GM23338 (cell line): ENCODE results near the gene TPX2. TPM values are rescaled to one million over a fixed set of nuclear protein-coding genes. Genes with fewer than 3 reads are reported as not detected.

Experiments used
- ATAC-seq: fragments of 200-7000 bp; cut with Tn5 transposase; 3 replicates; pipeline ENCODE4 v1.9.1; 2020
- DNase-seq: peaks from one replicate; pipeline ENCODE4 v3.0.0-alpha.2; 2015; ENCODE audit warnings: low spot score
- H2AFZ ChIP-seq: fragments of 200-600 bp; sonication (generic); 2 replicates; pipeline ENCODE4 v1.8.0; 2016; ENCODE audit warnings: antibody characterized with exemption, mild to moderate bottlenecking, moderate library complexity
- H3F3A ChIP-seq: fragments of 200-600 bp; sonication (generic); replicated peaks from 2 replicates; pipeline ENCODE4 v1.8.0; 2017; ENCODE audit warnings: antibody characterized with exemption, mixed run types, low read depth
- H3K27ac ChIP-seq: fragments of 200-600 bp; sonication (generic); 2 replicates; pipeline ENCODE4 v1.6.1; 2016; ENCODE audit warnings: low read depth
- H3K27me3 ChIP-seq: fragments of 200-600 bp; sonication (generic); 2 replicates; pipeline ENCODE4 v1.8.0; 2016; ENCODE audit warnings: mild to moderate bottlenecking, mixed run types, moderate library complexity; ENCODE audit not compliant: insufficient read depth
- H3K36me3 ChIP-seq: fragments of 200-600 bp; sonication (generic); 2 replicates; pipeline ENCODE4 v1.8.0; 2016; ENCODE audit warnings: mild to moderate bottlenecking; ENCODE audit not compliant: insufficient read depth
- H3K4me1 ChIP-seq: fragments of 200-600 bp; sonication (generic); 2 replicates; pipeline ENCODE4 v1.8.0; 2016; ENCODE audit warnings: mild to moderate bottlenecking, moderate library complexity; ENCODE audit not compliant: insufficient read depth
- H3K4me2 ChIP-seq: fragments of 200-600 bp; sonication (generic); 2 replicates; pipeline ENCODE4 v1.7.1; 2017; ENCODE audit warnings: mixed run types
- H3K4me3 ChIP-seq: fragments of 200-600 bp; sonication (generic); 2 replicates; pipeline ENCODE4 v1.6.1; 2016; ENCODE audit warnings: mixed run types
- H3K79me2 ChIP-seq: fragments of 200-600 bp; sonication (generic); replicated peaks from 2 replicates; pipeline ENCODE4 v1.8.0; 2017; ENCODE audit warnings: mild to moderate bottlenecking; ENCODE audit not compliant: insufficient read depth
- H3K9me2 ChIP-seq: fragments of 200-600 bp; sonication (generic); 2 replicates; pipeline ENCODE4 v1.8.0; 2017; ENCODE audit not compliant: insufficient read depth
- H4K20me1 ChIP-seq: fragments of 200-600 bp; sonication (generic); replicated peaks from 2 replicates; pipeline ENCODE4 v1.8.0; 2017; ENCODE audit warnings: mild to moderate bottlenecking; ENCODE audit not compliant: insufficient read depth
- H3K27ac Mint-ChIP-seq: 2 replicates; pipeline ENCODE4 v1.8.0; 2020; ENCODE audit warnings: inconsistent platforms, mild to moderate bottlenecking, moderate library complexity, mixed read lengths
- H3K27me3 Mint-ChIP-seq: 3 replicates; pipeline ENCODE4 v1.8.0; 2022; ENCODE audit warnings: low read depth, mild to moderate bottlenecking, moderate library complexity, mixed read lengths, inconsistent platforms; ENCODE audit not compliant: insufficient read depth, poor library complexity
- H3K36me3 Mint-ChIP-seq: 3 replicates; pipeline ENCODE4 v1.8.0; 2021; ENCODE audit warnings: low read depth, mild to moderate bottlenecking, inconsistent platforms, moderate library complexity, mixed read lengths
- H3K4me1 Mint-ChIP-seq: 3 replicates; pipeline ENCODE4 v1.8.0; 2020; ENCODE audit warnings: mild to moderate bottlenecking, inconsistent platforms, mixed read lengths
- H3K4me3 Mint-ChIP-seq: 3 replicates; pipeline ENCODE4 v1.8.0; 2021; ENCODE audit warnings: moderate library complexity, mild to moderate bottlenecking, inconsistent platforms, mixed read lengths
- H3K9me3 Mint-ChIP-seq: 3 replicates; pipeline ENCODE4 v1.8.0; 2020; ENCODE audit warnings: moderate library complexity, mild to moderate bottlenecking, inconsistent platforms, mixed read lengths
- polyA plus RNA-seq: library from polyadenylated mRNA; unstranded; fragments of >200 nt; fragmentation: Nextera tagmentation; extraction: Ambion mirVana; gene quantifications from 2 replicates; pipeline ENCODE4 v1.2.1, GENCODE V29; 2016
- total RNA-seq: library from RNA; depleted of rRNA; stranded (reverse); fragments of >200 nt; shearing (Covaris generic); gene quantifications from 2 replicates; pipeline ENCODE4 v1.2.3, GENCODE V29; 2014
- TF ChIP-seq, protein P1 (sequence below): fragments of 250-450 bp; sonication (Bioruptor Pico); IDR thresholded peaks from 2 replicates; pipeline ENCODE4 v1.5.0; 2020; ENCODE audit warnings: mild to moderate bottlenecking, moderate library complexity
- TF ChIP-seq, protein P2 (sequence below): IDR thresholded peaks from 2 replicates; pipeline ENCODE4 v1.6.1; 2016; ENCODE audit warnings: antibody characterized with exemption

The TPX2 gene
- total and polyA plus RNA-seq, 2 experiments from 2014 or later, result 101 to 159 TPM

DNA sequence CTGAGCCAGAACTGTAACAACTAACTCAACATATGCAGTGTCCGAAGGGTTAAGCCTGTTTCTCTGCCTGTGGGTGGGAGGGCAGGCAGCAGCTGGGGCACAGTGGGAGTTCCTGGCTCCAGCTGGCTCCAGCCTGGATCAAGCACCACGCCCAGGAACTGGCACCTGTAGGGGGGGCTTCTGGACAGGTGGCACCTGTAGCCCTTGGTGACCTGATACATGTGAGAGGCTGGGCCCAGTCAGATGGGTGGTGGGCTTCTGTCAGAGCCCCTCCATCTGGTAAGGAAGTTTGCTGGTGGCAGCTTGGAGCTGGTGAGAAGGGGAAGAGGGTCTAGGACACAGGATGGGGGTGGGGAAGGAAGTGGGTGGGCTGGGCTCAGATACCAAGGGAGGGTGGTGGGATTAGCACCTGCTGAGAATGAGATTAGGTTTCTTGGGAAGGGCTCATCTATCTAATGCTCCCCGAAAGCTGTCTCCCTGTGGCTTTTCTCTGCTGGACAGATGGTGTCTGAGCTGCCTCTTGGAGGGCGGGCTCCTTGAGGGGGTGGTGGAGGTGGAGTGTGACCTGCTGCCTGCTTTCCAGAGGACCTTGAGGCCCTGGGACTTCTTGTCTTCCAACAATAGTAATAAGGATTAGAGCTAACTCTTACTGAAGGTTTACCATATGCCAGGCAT is 45.0 kb upstream of the TPX2 start:
- Histone ChIP-seq H2AFZ (no peak overlapping the region), H3K9me2 (no peaks in the 10 kb centered on the region), H3F3A (peaks cover 23% of the 10 kb centered on the region), H3K4me1 (peaks cover 37% of the 10 kb centered on the region), H3K79me2 (peaks cover 96% of the 10 kb centered on the region), H4K20me1 (peaks cover 10% of the 10 kb centered on the region), H3K27ac (peak overlapping the region; percentile 75), H3K36me3 (no peaks in the 10 kb centered on the region), H3K27me3 (no peaks in the 10 kb centered on the region), H3K4me2 (peak overlapping the region; percentile 71), H3K4me3 (peak overlapping the region; percentile 30; the same call in 1 of the 2 replicates)
- Mint-ChIP-seq H3K27ac (no peak overlapping the region), H3K27me3 (peaks cover 10% of the 10 kb centered on the region), H3K4me1 (peaks cover 44% of the 10 kb centered on the region), H3K4me3 (no peak overlapping the region), H3K36me3 (peaks cover 15% of the 10 kb centered on the region), H3K9me3 (no peaks in the 10 kb centered on the region; the same call in 2 of the 3 replicates)
- TF ChIP-seq, protein P1, sequence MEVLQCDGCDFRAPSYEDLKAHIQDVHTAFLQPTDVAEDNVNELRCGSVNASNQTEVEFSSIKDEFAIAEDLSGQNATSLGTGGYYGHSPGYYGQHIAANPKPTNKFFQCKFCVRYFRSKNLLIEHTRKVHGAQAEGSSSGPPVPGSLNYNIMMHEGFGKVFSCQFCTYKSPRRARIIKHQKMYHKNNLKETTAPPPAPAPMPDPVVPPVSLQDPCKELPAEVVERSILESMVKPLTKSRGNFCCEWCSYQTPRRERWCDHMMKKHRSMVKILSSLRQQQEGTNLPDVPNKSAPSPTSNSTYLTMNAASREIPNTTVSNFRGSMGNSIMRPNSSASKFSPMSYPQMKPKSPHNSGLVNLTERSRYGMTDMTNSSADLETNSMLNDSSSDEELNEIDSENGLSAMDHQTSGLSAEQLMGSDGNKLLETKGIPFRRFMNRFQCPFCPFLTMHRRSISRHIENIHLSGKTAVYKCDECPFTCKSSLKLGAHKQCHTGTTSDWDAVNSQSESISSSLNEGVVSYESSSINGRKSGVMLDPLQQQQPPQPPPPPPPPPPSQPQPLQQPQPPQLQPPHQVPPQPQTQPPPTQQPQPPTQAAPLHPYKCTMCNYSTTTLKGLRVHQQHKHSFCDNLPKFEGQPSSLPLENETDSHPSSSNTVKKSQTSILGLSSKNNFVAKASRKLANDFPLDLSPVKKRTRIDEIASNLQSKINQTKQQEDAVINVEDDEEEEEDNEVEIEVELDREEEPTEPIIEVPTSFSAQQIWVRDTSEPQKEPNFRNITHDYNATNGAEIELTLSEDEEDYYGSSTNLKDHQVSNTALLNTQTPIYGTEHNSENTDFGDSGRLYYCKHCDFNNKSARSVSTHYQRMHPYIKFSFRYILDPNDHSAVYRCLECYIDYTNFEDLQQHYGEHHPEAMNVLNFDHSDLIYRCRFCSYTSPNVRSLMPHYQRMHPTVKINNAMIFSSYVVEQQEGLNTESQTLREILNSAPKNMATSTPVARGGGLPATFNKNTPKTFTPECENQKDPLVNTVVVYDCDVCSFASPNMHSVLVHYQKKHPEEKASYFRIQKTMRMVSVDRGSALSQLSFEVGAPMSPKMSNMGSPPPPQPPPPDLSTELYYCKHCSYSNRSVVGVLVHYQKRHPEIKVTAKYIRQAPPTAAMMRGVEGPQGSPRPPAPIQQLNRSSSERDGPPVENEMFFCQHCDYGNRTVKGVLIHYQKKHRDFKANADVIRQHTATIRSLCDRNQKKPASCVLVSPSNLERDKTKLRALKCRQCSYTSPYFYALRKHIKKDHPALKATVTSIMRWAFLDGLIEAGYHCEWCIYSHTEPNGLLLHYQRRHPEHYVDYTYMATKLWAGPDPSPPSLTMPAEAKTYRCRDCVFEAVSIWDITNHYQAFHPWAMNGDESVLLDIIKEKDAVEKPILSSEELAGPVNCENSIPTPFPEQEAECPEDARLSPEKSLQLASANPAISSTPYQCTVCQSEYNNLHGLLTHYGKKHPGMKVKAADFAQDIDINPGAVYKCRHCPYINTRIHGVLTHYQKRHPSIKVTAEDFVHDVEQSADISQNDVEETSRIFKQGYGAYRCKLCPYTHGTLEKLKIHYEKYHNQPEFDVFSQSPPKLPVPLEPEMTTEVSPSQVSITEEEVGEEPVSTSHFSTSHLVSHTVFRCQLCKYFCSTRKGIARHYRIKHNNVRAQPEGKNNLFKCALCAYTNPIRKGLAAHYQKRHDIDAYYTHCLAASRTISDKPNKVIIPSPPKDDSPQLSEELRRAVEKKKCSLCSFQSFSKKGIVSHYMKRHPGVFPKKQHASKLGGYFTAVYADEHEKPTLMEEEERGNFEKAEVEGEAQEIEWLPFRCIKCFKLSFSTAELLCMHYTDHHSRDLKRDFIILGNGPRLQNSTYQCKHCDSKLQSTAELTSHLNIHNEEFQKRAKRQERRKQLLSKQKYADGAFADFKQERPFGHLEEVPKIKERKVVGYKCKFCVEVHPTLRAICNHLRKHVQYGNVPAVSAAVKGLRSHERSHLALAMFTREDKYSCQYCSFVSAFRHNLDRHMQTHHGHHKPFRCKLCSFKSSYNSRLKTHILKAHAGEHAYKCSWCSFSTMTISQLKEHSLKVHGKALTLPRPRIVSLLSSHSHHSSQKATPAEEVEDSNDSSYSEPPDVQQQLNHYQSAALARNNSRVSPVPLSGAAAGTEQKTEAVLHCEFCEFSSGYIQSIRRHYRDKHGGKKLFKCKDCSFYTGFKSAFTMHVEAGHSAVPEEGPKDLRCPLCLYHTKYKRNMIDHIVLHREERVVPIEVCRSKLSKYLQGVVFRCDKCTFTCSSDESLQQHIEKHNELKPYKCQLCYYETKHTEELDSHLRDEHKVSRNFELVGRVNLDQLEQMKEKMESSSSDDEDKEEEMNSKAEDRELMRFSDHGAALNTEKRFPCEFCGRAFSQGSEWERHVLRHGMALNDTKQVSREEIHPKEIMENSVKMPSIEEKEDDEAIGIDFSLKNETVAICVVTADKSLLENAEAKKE (CRISPR knock-in tag), result no peak
- TF ChIP-seq, protein P2, sequence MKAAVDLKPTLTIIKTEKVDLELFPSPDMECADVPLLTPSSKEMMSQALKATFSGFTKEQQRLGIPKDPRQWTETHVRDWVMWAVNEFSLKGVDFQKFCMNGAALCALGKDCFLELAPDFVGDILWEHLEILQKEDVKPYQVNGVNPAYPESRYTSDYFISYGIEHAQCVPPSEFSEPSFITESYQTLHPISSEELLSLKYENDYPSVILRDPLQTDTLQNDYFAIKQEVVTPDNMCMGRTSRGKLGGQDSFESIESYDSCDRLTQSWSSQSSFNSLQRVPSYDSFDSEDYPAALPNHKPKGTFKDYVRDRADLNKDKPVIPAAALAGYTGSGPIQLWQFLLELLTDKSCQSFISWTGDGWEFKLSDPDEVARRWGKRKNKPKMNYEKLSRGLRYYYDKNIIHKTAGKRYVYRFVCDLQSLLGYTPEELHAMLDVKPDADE, result 0 out of 2 replicates have a peak, but pooled peaks have one; percentile 20
- ATAC-seq (peak; percentile 72), DNase-seq (peak; percentile 46)
